ENCODE data around the gene TBC1D5.

DNA sequence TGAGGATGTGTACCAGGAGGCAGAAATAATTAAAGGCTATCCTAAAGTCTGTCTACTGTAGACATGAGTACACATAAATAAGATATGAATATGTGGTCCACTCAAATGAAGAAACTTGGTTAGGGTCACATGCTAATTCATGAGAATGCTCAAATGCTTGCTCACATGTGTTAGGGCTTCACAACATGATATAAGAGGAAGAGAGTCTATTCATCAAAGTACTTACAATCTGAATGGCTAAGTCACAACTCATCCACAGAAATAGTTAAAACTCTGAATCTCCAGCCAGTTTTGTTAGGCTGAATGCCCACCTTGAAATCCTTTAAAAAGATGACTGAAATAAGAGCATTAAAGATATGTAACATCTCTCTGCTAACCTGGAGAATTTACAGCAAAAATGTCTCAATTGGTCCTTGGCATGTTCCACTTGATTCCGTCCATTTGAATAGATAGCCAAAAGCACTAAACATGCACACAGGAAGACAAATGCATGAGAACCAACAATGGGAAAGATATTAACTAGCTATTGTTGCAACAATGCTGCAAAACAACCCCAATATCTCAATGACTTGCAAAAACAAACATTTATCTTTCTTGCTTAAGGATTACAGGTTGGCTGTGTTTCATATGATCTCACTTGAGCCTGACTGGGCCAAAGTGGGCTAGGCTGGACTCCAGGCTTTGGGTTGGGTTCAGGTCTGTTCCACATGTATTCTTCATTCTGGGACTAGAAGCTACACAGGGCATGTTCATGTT is 10.6 kb upstream of the TBC1D5 start:
- TF ChIP-seq CTCF (IDR thresholded peaks at IDR 0.05 in 8 of 11, conservative IDR thresholded peaks at IDR 0.05 in 3 of 11) (no peak), POLR2A (IDR thresholded peaks at IDR 0.05) (no peak), POLR2AphosphoS5 (IDR thresholded peaks at IDR 0.05) (no peak)
